NCI-H146 treated with DMSO at 0.1 percent for 48 hours (cell line): Measurements from ENCODE around the gene PTN.

ENCODE experiments used
- DNase-seq: peaks from one replicate; lab custom pipeline; 2025; ENCODE audit not compliant: unreplicated experiment; lab: John Stamatoyannopoulos, UW

PTN gene

GRCh38 chr7:137324796-137325696, 18.5 kb downstream of the PTN start:
- DNase-seq: no peak

DNA sequence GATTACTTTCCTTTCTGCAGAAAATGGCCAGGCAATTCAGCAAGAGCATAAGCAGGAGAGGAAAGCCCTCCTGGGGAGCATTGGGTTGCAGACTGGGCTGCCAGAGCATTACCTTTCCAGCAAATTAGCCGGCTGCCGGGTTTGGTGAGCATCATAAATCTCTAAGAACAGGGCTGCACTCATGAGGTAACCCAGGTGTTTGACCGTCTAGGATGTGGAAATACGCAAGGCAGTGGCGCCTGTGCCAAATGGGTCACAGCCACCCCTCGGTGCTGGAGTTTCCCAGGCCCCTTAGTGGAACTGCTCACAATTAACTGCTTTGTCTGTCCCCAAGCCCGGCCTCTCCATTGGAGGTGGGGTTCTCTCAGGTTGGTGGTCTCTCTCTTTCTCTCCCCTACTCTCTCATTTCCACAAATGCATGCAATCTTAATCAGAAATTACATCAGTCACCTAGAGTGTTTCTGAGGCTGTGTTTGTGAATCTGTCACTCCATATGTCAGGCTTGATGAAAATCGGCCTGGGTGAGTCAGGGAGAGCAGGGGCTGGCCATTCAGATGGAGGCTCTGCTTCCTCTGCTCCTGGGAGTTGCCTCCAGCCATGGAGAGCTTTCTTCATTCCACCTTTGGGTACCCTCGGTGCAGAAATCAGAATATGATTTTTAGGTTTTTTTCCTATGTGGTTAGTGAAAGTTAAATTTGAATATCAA, 26.7 kb downstream of the PTN start:
- DNase-seq: no peak

- no peak for DNase-seq
These were observed 30.3 kb downstream of the PTN start for GRCh38 chr7:137313201-137313600.

GRCh38 chr7:137306748-137307147, 36.8 kb downstream of the PTN start:
- DNase-seq: no peak

DNA sequence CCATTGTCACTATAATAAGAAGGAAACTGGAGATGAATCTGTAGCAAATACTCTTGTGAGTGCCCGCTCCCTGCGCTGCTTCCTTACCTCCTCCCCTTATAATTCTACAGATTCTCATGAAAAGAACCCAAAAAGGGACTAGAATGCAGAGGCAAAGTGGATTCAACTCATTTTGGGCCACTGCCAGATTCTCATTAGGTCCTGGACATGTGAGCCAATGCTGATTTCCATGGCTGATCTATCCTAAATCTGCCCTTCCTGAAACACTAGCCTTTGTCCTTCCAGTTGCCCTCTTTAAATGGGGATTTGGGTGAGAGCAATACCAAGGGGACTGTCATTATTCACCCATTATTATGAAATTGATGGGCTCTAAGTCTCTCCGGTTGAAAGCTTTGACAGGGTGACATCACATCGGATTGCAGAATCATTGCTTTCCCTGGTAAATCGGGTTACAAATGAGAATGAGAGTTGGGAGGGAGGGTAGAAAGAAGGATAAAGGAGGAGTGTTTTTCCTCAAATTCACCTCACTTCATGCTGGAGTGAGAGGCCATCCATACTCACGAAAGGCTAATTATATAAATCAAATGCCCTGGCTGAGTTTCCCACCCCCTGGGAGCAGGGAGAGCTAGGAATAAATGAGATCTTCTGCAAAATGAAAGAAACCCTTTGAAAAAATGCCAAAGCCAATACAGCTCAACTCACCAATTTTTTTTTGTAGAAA, 37.5 kb downstream of the PTN start:
- no peak for DNase-seq

GRCh38 chr7:137304624-137305235, 38.8 kb downstream of the PTN start:
- DNase-seq: no peak

- DNase-seq: no peak
These were observed 39.4 kb downstream of the PTN start for GRCh38 chr7:137304165-137304564.

DNA sequence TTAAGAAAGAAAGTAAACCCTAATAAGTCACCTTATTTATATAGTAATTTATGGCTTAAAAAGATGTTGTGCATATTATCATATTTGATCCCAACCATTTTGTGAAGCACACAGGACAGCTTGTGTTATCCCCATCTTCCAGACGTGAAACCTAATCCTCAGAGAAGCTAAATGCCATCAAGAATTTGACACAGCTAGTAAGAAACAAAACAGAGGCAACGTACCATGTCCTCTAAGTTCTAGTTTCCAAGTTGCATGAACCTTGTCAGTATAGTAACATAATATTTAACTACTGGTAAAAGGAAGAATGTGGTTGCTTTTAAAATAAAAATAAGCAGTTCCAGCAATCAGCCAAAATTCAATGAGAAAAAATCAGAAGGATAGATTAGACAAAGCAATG, 41.5 kb downstream of the PTN start:
- no peak for DNase-seq

- DNase-seq: no peak
These were observed 45.1 kb downstream of the PTN start for GRCh38 chr7:137298464-137298794.

GRCh38 chr7:137297551-137298463, 45.7 kb downstream of the PTN start:
- no peak for DNase-seq

- no peak for DNase-seq
These were observed 47.0 kb downstream of the PTN start for GRCh38 chr7:137296576-137296975.

GRCh38 chr7:137295739-137296324, 47.7 kb downstream of the PTN start:
- DNase-seq: no peak

GRCh38 chr7:137289101-137289500, 54.4 kb downstream of the PTN start:
- DNase-seq: no peak

- no peak for DNase-seq
These were observed 55.8 kb downstream of the PTN start for GRCh38 chr7:137287651-137288258.

- no peak for DNase-seq
These were observed 60.4 kb downstream of the PTN start for GRCh38 chr7:137283153-137283552.

- DNase-seq: no peak
These were observed 61.5 kb downstream of the PTN start for GRCh38 chr7:137282043-137282442.

DNA sequence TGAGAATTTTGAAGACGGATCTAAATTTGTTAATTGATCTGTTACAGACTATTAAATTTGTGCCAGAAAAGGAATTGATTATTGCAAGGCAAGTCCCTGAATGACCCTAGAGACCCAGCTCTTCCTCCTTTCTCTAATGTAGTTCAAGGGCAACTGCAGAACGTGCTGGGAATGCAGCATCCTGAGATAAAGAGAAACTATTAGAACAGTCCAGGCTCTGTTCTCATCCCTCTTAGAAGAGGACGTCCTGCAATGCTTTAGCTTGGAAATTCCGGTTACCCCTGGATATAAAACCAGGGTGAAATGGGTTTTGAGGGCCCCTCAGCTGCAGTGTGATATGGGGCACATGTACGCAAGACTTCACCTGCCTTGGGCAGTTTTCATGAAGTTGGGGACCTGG, 67.3 kb downstream of the PTN start:
- no peak for DNase-seq

DNA sequence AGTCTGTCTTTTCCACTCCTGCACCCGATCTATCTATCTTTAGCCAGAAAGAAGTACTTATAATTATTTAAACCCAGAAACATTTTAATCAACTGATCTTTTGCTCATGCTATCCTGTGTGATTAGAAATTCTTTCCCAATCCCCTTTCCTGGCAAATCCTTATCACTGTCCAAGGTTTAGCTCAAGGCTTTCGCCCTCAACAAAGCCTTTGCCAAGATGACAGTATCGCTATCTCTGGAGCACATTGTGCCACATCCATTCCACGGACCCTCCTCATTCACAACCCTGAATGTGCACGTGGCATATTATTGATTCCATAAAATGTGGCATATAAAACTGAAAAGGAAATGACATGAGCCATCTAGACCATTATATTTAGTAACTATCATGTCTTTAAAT, 71.3 kb downstream of the PTN start:
- no peak for DNase-seq

GRCh38 chr7:137269240-137269639, 74.3 kb downstream of the PTN start:
- no peak for DNase-seq
